ENCODE measurements around the gene NTM.

The NTM gene

GRCh38 chr11:132075447-132075846, 705.0 kb downstream of the NTM start:
- no peak for DNase-seq (ENCODE audit: low read depth)

- DNase-seq (ENCODE audit: low read depth): no peak
Measured at GRCh38 chr11:132077416-132077815, 707.0 kb downstream of the NTM start.

GRCh38 chr11:132078264-132079076, 708.1 kb downstream of the NTM start:
- no peak for DNase-seq (ENCODE audit: low read depth)

GRCh38 chr11:132080127-132080526, 709.7 kb downstream of the NTM start:
- no peak for DNase-seq (ENCODE audit: low read depth)

GRCh38 chr11:132082566-132082965, 712.2 kb downstream of the NTM start:
- no peak for DNase-seq (ENCODE audit: low read depth)

GRCh38 chr11:132084433-132084832, 714.0 kb downstream of the NTM start:
- DNase-seq (ENCODE audit: low read depth): no peak

GRCh38 chr11:132087148-132087547, 716.7 kb downstream of the NTM start:
- no peak for DNase-seq (ENCODE audit: low read depth)

GRCh38 chr11:132088551-132088950, 718.1 kb downstream of the NTM start:
- DNase-seq (ENCODE audit: low read depth): no peak

- no peak for DNase-seq (ENCODE audit: low read depth)
Measured at GRCh38 chr11:132093536-132094259, 723.3 kb downstream of the NTM start.

- DNase-seq (ENCODE audit: low read depth): no peak
Measured at GRCh38 chr11:132094598-132094997, 724.2 kb downstream of the NTM start.

- DNase-seq (ENCODE audit: low read depth): no peak
Measured at GRCh38 chr11:132095230-132096131, 725.1 kb downstream of the NTM start.

GRCh38 chr11:132096132-132096825, 725.9 kb downstream of the NTM start:
- DNase-seq (ENCODE audit: low read depth): no peak

- DNase-seq (ENCODE audit: low read depth): no peak
Measured at GRCh38 chr11:132099692-132100091, 729.3 kb downstream of the NTM start.

GRCh38 chr11:132100583-132100982, 730.2 kb downstream of the NTM start:
- no peak for DNase-seq (ENCODE audit: low read depth)

GRCh38 chr11:132101881-132102280, 731.5 kb downstream of the NTM start:
- DNase-seq (ENCODE audit: low read depth): no peak

GRCh38 chr11:132103021-132103420, 732.6 kb downstream of the NTM start:
- no peak for DNase-seq (ENCODE audit: low read depth)

GRCh38 chr11:132106096-132106982, 735.9 kb downstream of the NTM start:
- DNase-seq (ENCODE audit: low read depth): no peak

- DNase-seq (ENCODE audit: low read depth): no peak
Measured at GRCh38 chr11:132111316-132111715, 740.9 kb downstream of the NTM start.

GRCh38 chr11:132111838-132112237, 741.4 kb downstream of the NTM start:
- no peak for DNase-seq (ENCODE audit: low read depth)

- no peak for DNase-seq (ENCODE audit: low read depth)
Measured at GRCh38 chr11:132112846-132113245, 742.4 kb downstream of the NTM start.

- DNase-seq (ENCODE audit: low read depth): no peak
Measured at GRCh38 chr11:132114185-132114584, 743.8 kb downstream of the NTM start.
